GM18858 (cell line): ENCODE results near the gene TMTC2.
"Not testable (repeated sequence)": the region's sequence is repeated elsewhere in the genome, so short reads cannot be mapped to it uniquely, and the experiment has no call there.

Source experiments
- ATAC-seq: cut with Tn5 transposase; IDR thresholded peaks from one replicate; pipeline ENCODE4 v1.9.1; 2021; ENCODE audit not compliant: unreplicated experiment

The TMTC2 gene

DNA sequence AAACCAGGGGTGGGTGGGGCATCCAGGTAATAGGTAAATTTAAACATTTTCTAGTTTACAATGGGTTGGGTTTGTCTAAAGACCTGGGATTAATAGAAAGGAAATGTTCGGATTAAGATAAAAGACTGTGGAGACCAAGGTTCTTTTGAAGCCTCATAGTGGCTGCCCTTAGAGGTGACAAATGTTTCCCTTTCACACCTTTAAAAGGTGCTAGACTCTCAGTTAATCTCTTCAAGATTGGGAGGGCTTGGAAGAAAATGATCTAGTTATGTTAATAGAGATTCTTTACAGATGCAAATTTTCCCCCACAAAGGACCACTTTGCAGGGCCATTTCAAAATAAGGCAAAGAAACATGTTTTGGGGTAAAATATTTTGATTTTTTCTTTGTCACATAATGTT lies 39.0 kb downstream of the TMTC2 start:
- no peak for ATAC-seq

DNA sequence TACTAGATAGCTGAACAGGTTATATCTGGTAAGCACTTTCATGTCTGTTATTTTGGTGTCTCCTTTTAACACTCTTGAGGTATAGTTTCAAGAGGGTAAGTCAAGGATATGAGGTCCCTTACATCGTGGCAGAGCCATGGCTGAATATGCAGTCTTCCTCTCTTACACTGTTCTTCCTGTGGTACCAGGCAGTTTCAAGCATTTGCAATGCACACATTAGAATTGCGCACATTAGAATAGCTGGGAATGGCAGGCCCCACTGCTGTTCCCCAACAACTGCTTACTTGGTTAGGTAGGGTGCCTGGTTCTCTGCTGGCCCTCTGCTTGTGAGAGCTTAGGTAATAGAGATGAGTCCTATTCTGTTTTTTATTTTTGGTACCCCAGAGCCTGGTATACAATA lies 41.2 kb downstream of the TMTC2 start:
- no peak for ATAC-seq

DNA sequence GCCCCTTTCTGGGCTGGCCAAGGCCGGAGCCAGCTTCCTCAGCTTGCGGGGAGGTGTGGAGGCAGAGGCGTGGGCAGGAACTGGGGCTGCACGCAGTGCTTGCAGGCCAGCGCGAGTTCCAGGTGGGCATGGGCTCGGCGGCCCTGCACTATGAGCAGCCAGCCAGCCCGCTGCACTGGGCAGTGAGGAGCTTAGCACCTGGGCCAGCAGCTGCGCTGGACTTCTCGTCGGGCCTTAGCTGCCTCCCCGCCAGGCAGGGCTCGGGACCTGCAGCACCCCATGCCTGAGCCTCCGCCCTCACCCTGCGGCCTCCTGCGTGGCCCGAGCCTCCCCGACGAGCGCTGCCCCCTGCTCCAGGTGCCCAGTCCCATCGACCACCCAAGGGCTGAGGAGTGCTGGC lies 42.0 kb downstream of the TMTC2 start:
- no peak for ATAC-seq

DNA sequence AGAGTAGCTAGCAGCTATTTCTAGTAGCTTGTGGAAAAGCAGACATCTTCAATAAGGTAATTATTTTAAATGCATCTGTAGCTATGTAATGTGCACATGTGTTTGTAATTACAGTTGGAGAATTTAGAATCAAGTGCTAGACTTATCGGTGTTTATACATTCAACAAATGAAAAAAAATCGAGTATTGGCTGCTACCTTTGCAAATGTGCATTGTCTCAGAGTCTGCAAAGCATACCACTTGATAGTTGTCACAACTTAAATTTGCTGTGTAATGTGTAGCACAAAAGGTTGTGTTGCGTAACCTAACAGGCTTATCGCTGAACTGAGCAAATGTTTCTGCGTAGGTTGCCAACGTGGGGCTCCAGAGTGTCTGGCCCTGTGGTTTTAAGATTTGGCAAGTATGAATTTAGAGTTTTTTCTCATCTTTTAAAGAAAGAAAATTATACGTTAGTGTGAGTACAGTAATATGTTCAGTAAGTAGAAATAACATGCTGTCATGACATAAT lies 44.3 kb downstream of the TMTC2 start:
- no peak for ATAC-seq

DNA sequence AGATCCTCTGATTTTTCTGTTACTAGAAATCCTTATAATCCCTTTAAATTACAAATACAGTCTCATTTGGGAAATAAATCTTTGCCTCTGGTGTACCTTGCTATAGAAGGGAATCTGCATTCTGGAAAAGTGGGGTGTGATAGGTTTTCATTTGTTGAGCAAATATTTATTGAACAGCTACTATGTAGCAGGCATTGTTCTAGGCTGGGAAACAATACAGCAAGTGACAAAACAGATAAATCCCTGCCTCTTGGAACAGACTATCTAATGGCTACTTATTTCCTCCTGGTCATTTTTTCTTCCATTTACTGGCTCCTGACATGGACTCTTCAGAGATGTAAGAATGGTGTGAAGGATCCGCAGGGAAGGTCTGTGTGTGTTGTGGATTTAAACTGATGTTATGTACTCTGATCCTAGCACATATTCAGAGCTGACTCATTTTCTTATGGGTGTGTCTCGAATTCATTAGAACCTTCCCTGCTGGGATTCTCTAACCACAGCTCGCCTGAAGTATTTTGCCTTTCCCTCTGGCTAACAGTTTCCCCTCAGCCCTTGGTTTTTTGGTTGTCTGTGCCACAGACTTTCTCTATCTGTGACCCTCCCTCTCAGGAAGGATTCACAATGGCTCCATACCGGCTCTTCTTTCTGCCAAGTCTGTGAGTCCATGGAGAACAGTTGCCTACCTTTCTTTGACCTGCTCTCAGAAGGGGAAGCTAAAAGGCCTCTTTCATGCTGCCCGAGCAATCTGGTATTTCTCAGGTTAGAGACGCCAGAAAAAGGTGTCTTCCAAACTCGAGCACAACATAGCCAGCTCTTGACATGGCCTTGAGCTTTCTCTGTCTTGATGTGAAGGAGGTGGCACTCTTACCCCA lies 53.7 kb downstream of the TMTC2 start:
- no peak for ATAC-seq

DNA sequence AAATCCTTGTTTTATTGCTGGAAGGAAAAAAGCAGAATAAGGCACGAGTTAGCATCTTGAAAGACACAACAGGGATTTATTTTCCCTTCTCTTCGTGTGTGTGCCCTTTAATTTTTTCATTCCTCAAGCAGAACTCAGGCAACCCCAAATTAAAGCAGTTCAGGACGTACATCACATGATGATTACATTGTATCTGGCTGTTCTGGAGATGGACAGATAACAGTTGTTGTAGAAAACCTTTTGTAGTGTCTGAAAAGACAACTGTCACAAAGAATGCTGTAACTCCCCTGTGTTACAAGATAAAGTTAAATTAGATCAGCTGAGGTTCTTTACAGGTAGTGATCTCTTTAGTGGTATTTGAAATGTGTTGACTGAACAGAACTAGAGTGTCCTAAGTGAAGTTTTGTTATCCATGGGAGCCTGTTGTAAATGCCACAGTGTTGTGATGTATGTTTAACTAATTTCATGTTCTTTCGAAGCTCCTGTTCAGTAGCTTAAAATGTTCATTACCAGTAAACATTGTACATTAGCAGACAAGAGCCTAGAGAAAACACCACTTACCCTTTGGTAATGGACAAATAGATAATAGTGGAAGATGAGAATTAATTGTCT lies 58.5 kb downstream of the TMTC2 start:
- no peak for ATAC-seq

DNA sequence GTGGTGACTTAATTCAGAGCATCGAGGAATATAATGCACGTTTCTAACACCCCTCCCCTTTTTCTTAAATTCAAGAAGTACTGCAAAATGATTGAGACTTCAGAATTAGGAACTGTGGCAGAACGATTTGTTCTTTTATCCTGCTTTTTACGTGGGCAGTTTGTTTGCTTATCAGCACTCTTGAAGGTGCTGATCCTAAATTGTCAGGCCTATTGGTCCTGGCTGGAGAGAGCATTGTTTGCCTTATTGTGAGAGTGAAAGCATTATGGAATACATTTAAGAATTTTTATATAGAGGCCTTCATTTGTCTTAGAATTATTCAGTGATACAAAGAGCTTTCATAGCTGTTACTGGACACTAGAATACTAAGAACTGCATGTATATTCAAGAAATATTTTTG lies 59.1 kb downstream of the TMTC2 start:
- no peak for ATAC-seq

DNA sequence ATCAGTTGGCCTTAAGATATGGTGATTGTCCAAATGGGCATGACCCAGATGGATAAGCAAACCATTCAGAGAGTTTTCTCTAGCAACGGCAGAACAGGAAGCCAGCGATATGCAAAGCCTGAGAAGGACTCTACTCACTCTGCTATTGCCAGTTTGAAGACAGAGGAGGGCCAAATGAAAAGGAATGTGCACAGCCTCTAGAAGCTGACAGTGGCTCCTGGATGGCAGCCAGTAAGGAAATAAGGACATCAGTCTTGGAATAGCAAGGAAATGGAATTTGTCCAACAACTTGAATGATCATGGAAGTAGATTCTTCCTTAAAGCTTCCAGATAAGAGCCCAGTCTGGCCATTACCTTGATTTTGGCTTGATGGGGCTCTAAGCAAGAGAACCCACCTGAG lies 60.0 kb downstream of the TMTC2 start:
- ATAC-seq, result no peak

DNA sequence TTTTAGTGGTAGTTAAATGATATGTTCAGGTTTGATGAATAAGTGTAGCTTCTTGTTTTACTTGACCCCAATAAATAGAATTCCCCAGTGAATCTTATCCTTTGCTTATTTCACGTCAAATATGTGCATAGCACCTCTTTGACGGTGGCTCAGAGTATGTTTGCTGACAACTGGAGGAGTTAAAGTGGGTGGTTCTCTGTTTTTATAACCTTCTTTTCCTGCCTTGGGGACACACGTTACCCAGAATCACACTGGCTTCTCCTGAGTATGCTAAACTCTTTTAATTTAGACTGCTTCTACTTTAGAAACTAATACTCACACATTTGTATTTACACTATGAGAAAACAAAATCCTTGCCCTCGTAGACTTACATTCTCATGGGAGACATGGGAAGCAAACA lies 62.3 kb downstream of the TMTC2 start:
- ATAC-seq, result no peak

DNA sequence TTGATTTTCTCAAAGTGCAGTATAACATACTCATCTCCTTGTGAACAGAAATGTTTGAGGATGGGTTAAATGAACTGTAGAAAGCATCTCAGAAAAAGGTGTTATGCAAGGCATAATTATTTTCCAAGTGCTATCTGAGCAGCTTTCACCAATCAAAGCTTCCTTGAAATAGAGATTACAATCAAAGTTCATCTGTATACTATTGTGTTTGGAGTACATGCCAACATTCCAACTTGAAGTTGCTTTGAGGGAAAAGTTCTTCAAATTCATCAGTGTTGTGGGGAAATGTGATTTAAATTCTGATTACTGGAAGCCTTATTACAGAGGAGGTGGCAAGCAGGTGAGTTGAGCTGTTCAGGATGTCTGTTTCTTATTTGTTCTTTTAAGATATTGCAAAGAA lies 68.2 kb downstream of the TMTC2 start:
- ATAC-seq, result no peak

DNA sequence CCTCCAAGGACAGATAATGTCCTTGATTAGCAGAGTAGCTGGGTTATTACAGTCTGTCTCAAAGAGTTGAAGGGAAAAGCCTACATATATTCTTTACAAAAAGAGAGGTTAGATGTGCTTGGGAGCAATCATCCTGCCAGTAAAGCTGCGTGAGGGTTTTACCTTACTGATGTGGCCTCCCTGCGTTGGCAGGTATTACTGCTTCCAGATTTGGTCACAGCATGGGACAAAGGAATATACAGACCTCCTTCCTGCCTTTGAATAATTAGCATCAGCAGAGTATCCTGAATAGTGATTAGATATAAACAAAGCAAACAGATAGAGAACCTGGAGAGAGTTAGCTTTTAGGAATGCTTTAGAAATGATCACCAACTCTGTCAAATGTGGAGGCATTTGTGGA lies 69.6 kb downstream of the TMTC2 start:
- ATAC-seq, result no peak

DNA sequence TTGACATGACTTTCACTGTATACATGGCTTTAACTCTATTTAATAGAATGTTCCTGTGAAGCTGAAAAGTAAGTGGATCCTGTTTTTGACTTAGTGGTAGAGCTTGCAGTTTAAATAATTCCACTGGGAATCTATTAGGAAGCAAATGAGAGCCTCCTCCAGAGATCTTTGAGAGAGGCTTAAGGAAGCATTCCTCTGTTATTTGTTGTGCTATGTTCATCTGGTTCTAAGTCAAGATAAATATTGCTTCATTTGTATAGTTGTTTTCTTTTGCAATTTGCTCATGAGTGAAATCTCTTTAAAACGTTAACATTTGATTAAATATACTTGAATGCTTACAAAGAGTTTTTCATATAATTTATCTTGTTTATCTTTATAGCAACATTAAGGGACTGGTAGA lies 70.4 kb downstream of the TMTC2 start:
- no peak for ATAC-seq

DNA sequence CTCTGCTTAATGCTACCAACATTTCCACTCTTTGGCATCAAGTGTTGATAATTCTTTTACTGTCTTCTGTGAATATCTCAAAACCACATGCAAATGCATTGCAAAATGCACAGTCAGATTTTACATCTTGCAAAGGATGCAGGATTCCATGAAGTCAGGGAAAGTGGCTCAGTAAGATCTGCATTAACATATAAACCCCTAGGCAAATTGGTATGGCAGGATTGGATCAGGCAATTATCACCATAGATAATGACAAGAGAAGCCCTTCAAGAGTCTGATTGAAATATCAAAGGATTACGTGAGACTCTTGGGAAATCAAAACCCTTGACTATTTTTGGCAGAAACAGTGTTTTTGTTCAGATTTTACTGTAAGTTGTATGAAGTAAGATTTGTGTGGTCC lies 71.0 kb downstream of the TMTC2 start:
- ATAC-seq, result no peak

DNA sequence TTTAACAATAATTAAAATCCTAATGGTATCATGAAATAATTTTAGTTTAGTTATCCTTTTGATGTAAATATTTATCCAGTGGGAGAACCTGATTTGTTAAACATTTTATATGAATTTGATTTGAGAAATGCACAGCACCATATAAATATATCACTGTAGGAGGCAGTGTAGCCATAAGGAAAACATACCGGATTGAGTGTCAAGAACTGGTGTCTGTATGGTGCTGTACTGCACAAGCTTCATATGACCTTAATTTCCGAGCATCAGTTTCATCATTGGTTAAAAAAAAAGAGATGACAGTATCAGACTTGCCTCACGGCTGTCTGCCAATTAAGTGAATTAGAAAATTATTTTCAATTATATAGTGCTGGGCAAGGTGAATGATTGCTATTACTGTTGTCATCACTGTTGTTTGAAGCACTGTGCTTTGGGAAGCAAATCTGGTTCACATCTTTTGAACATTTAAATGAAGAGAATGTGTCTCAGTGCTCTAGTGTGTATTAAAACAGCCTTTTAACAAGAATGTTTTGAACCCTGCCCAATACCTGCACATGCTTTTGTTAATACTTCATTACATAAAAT lies 72.1 kb downstream of the TMTC2 start:
- no peak for ATAC-seq

DNA sequence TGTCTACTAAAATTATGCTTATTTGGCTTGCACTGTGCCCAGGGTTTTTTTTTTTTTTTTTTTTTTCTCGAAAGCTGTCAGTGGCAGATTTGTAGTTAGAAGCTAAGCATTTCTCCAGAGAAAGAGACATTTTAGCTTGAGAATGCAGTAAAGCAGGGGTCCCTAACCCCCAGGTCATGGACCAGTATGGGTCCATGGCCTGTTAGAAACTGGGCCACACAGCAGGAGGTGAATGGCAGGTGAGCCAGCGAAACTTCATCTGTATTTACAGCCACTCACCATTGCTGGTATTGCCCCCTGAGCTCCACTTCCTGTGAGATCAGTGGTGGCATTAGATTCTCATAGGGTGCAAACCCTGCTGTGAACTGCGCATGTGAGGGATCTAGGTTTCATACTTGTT lies 73.7 kb downstream of the TMTC2 start:
- no peak for ATAC-seq

DNA sequence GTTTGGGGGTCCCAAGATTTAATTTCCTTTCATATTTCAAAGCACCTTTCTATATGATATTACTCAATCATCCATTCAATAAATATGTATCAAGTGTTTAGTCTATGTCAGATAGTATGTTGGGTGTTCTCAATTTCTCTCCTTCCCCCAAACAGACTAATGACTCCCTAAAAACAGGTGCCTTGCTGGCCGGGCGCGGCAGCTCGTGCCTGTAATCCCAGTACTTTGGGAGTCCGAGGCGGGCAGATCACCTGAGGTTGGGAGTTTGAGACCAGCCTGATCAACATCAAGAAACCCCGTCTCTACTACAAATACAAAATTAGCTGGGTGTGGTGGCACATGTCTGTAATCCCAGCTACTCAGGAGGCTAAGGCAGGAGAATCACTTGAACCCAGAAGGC lies 78.5 kb downstream of the TMTC2 start:
- ATAC-seq, result not testable (repeated sequence)

DNA sequence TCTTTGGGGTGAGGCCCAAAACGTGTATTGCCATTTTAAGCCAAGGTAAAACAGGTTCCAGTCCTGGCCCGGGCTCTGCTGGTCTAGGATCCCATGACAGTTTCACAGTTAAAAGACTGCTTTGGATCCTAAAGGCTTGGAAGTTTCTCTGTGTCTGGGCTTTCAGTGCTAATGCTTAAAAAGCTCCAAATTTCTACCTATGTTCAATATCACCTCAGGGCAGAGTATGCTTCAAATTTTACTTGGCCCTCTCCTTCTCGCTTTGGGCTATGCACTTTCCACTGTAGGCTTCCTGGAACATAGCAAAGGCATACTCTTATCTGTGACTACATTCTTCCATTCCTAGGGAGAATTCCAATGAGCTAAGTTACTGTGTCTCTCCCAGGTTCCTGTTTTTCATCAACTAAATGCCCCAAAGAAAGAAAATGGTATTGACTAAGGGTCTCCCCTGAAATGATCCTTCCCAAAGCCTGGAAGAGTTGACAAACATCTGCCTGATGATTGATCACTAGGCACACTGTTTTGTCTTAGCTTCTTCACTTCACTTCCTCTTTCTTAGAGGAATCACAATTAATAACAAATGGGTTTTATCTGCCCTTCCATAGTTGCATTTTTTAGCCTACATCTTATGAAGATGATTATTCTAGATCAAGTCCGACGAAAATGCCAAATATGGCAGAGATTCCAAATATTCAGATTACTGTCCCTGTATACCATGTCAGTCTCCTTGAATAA lies 79.4 kb downstream of the TMTC2 start:
- no peak for ATAC-seq

DNA sequence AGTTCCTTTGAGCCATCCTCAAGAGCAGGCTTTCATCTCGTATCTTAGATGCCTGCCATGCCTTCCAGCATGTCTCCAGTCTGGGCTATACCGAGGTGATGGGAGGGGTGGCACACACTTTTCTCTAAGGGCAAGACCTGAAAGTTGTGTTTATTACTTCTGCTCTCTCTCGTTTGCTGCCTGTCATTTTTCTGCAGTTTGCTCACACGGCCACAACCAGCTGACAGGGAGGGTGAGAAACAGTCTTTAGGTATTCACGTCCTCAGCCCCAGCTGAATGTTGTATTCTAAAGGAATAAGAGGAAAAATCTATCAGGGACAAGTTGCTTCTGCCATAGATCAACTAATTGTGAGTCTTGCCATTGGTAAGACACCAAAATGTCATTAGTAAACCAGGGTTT lies 88.0 kb downstream of the TMTC2 start:
- no peak for ATAC-seq

DNA sequence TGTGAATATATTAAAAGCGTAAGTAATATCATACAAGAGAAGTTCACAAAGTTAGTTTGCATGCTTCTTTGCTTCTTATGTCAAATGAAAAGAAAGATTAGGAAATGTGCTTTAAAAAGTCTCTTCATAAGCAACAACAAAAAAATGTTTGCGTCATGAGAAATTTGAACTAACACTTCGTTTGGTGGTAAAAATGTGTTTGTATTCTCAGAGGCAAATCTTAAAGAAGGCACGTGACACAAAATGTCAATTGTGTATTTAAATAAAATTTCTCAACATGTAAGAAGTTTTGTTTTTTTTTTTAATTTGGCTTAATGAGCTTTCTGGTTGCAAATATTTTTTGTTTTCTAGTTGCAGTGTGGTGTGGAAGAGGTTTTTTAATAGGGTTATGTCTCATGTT lies 93.8 kb downstream of the TMTC2 start:
- no peak for ATAC-seq

DNA sequence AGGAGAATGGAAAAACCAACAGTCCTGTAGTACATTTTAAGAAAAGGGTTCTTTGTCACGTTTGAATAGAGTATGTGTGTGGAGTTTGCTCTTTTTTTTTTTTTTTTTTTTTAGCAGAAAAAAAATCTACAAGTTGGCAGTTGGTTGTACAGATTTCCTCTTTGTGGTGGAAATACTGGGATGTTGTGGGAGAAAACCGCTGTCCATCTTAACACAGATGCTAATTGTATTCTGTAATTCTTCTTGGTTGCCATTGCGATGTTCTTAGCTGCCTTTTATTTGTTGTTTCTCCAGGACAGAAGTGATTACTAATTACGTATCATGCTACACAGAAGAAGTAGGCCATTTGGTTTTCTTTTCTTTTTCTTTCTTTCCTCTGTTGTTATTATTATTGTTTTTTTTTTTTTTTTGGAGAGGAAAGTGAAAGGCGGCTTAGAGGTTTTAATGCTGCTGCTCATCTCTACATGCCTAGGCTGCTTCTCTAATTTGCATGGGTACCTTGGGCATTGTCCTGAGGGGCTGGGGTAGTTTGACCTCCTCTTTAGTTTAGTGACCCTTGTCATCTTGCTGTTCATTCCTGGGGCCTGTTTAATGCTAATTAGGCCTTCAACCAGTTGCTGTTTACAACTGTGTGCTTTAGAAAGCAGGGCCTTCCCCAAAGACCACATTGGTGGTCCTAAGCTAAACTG lies 94.7 kb downstream of the TMTC2 start:
- ATAC-seq, result no peak

DNA sequence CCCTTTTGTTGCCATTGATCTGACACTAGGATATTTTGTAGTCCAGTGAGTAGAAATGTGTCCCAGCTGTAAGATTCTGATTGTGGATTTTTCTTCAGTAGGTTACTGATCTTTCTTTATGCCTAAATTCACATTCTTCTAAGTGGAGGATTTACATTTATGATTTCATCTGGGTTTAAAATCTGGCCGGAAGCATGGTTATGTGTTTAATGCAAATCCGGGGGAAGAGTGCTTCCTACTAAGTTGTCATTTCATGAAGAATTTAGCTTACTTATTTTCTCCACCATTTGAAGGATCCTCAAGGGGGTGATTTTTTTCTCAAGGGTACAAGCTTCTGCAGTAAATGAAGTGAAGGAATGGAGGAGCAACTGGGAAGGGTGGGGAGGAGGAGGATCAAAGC lies 96.7 kb downstream of the TMTC2 start:
- ATAC-seq, result no peak
